Heart left ventricle (tissue), 16 donors: Measurements from ENCODE around the gene TBKBP1. TPM values are rescaled to one million over a fixed set of nuclear protein-coding genes. Genes with fewer than 3 reads are reported as not detected.

Source experiments
- ATAC-seq, 4 donors: fragments of 200-7000 bp; cut with Tn5 transposase; one replicate each; pipeline ENCODE4 v1.9.1; 2020 to 2022; ENCODE audit warnings: moderate library complexity in 4 of 4, mild to moderate bottlenecking in 3 of 4, moderate number of reproducible peaks in 1 of 4
- DNase-seq, 5 donors: peaks; one replicate each; pipeline ENCODE4 v3.0.0-alpha.2; 2020
- H3K27ac ChIP-seq, 12 donors: fragments of 200-600 bp; sonication (generic) in 4 of 12; one replicate each; pipeline versions ENCODE4 v1.5.0 to v1.8.0; 2016 to 2022; ENCODE audit warnings: mild to moderate bottlenecking in 2 of 12
- H3K27me3 ChIP-seq, 9 donors: fragments of 200-600 bp; sonication (generic) in 2 of 9; one replicate each; pipeline versions ENCODE4 v1.5.1 to v1.8.0; 2016 to 2022; ENCODE audit warnings: mild to moderate bottlenecking in 3 of 9
- H3K36me3 ChIP-seq, 9 donors: fragments of 200-600 bp; sonication (generic) in 2 of 9; one replicate each; pipeline versions ENCODE4 v1.5.0 to v1.8.0; 2018 to 2022; ENCODE audit warnings: mild to moderate bottlenecking in 2 of 9
- H3K4me1 ChIP-seq, 12 donors: fragments of 200-600 bp; sonication (generic) in 4 of 12; one replicate each; pipeline versions ENCODE4 v1.5.0 to v1.8.0; 2016 to 2022; ENCODE audit warnings: mild to moderate bottlenecking in 3 of 12
- H3K4me3 ChIP-seq, 12 donors: fragments of 200-600 bp; sonication (generic) in 4 of 12; one replicate each; pipeline versions ENCODE4 v1.5.0 to v1.8.0; 2017 to 2022; ENCODE audit warnings: mild to moderate bottlenecking in 9 of 12, moderate library complexity in 4 of 12
- H3K9me3 ChIP-seq, 12 donors: fragments of 200-600 bp; sonication (generic) in 4 of 12; one replicate each; pipeline versions ENCODE4 v1.5.0 to v1.8.0; 2016 to 2022; ENCODE audit warnings: mild to moderate bottlenecking in 1 of 12
- CTCF ChIP-seq, 12 donors: fragments of 200-600 bp; sonication (generic) in 4 of 12; IDR thresholded peaks; one replicate each; pipeline versions ENCODE4 v1.5.0 to v1.8.0; 2018 to 2022; ENCODE audit warnings: antibody characterized with exemption in 12 of 12, mild to moderate bottlenecking in 5 of 12
- POLR2A ChIP-seq, 2 donors: fragments of 450-650 bp; IDR thresholded peaks; one replicate each; pipeline ENCODE4 v1.6.1; 2017; ENCODE audit warnings: antibody characterized with exemption in 2 of 2, mild to moderate bottlenecking in 2 of 2, moderate library complexity in 2 of 2
- WGBS, 4 donors: extraction: QIAGEN DNeasy Blood & Tissue Kit in 2 of 4; methylation state at CpG; one replicate each; pipeline versions ENCODE4 v1.1.5 to v1.1.7; 2013 to 2018; 5-methylcytosine and 5-hydroxymethylcytosine counted together
- intact Hi-C, 10 donors: fragments of 100-400 bp; cut with DNase I; formaldehyde crosslinking; loops; one replicate each; pipeline versions ENCODE4 v1.11.1 to v1.14.2; 2022
- long read RNA-seq, 3 donors: library from polyadenylated mRNA; unstranded; transcript quantifications; one replicate each; pipeline ENCODE4 v2.0.0, GENCODE V29; 2020 to 2021
- polyA plus RNA-seq, 2 donors: library from polyadenylated mRNA; stranded (reverse); fragments of 200-250 nt; gene quantifications; one replicate each; pipeline ENCODE4 v1.2.3, GENCODE V29; 2013
- total RNA-seq, 9 donors: library from RNA; depleted of rRNA in 2 of 9; stranded (reverse); fragments of >200 nt in 2 of 9; fragmentation: NEBNext Ultra II Directional in 3 of 9; extraction: Animal tissue kit (Norgen Biotek cat#: 25700) in 3 of 9; gene quantifications; one replicate each; pipeline versions ENCODE4 v1.1.0 to v1.2.4, GENCODE V29; 2016 to 2023
- donor health status: ischemic (EF 13 %, LVEDD 7.1; RV severe dilation, severe dysfunction).
- donor health status: healthy with polysubstance abuse.
- donor health status: DM: no; HTN: yes; CAD: no.
- donor health status: DM: no; HTN: no; CAD: no.
- donor health status: ischemic (EF 25% LVEDD 6.9; RV normal size, moderate dysfunction).
- donor health status: ischemic (EF 25% LVEDD 5.7; RV mildly dilated, moderate dysfunction).
- donor health status: healthy.
- donor health status: DM: yes; HTN: yes; CAD: no.
- donor health status: ischemic (EF 35%, LVEDD 5.7; RV mildly dilated, moderate dysfunction).
- donor health status: nonischemic (EF 11% LVEDD 7.7; RV severe dilation, severe dysfunction).
- donor health status: DM: yes; HTN: yes; CAD: no.
- donor health status: PGD.
- donor health status: ischemic (EF 29% LVEDD 5.4; RV normal size, mild dysfunction).
- donor health status: nonischemic (EF 23%, LVEDD 6.1; RV moderate dilation, normal function).

Gene TBKBP1
- 10 to 100 TPM; 11.3 to 24.8 (median 12.0) TPM for total RNA-seq
- 10 to 100 TPM; 14.8 to 23.8 TPM for polyA plus RNA-seq
- long read RNA-seq, donor 1, partial matches to known transcripts = 6 of 11 reads
- long read RNA-seq, donor 1, other reads (novel, unspliced or antisense) = 5 of 11 reads
- long read RNA-seq, donor 2, partial matches to known transcripts = 9 of 10 reads
- long read RNA-seq, donor 2, other reads (novel, unspliced or antisense) = 1 of 10 reads
- long read RNA-seq, donor 3, partial matches to known transcripts = 10 of 10 reads
- long read RNA-seq, donor 3, other reads (novel, unspliced or antisense) = 0 of 10 reads

GRCh38 chr17:47693731-47694580 lies at the start of gene TBKBP1:
Gene TBKBP1 (plus strand): TSS chr17:47694161. CDS start chr17:47696113, 1,952 bp downstream.
- Histone ChIP-seq H3K27me3 (no peaks in the 10 kb centered on the region), H3K9me3 (no peaks in the 10 kb centered on the region), H3K4me3 (peak within 1 kb of the TSS; percentile 66 to 100 (median 94)), H3K4me1 (peaks cover 0 to 45% (median 21%) of the 10 kb centered on the region in 12 donors), H3K27ac (peak within 1 kb of the TSS; percentile 82 to 98 (median 92)), H3K36me3 (peaks cover 0 to 9% (median under 1%) of the 10 kb centered on the region in 9 donors)
- DNase-seq (peak; percentile 45 to 82 (median 62)), ATAC-seq (peak in 3 of 4 donors; percentile 21 to 53 (median 33))
- intact Hi-C loops = loop anchor here in 3 of 10 donors (5.0 to 10.0 kb wide), 4 partner anchors 42 to 201 kb away; partner anchors contain the start of gene SP2 (in 1 of the 3)
- 0 to 1% (median 1%) methylated on average over 18 to 82 of the region's 87 CpGs for WGBS, 4 donors
- TF ChIP-seq POLR2A (IDR thresholded peaks at IDR 0.05) (no peak), CTCF (IDR thresholded peaks at IDR 0.05) (no peak)

GRCh38 chr17:47644324-47644723 lies 49.6 kb upstream of the TBKBP1 start:
- no peak for ATAC-seq

GRCh38 chr17:47649153-47649971 lies 44.6 kb upstream of the TBKBP1 start, which contains the start of gene KPNB1:
Gene KPNB1 (plus strand): TSS chr17:47649919. CDS start chr17:47650245, 326 bp downstream.
- ATAC-seq (peak; percentile 90 to 95 (median 93)), DNase-seq (peak; percentile 99 to 100 (median 100))
- Histone ChIP-seq H3K9me3 (no peaks in the 10 kb centered on the region), H3K4me1 (peaks cover 0 to 68% (median 26%) of the 10 kb centered on the region in 12 donors), H3K36me3 (peaks cover 0 to 32% (median 28%) of the 10 kb centered on the region in 9 donors), H3K27me3 (no peaks in the 10 kb centered on the region), H3K4me3 (peak within 1 kb of the TSS; percentile 67 to 97 (median 86)), H3K27ac (peak within 1 kb of the TSS; percentile 88 to 98 (median 93))
- 1% methylated on average over 58 to 74 of the region's 74 CpGs for WGBS, 4 donors
- TF ChIP-seq POLR2A (IDR thresholded peaks at IDR 0.05) (peak in 1 of 2 donors; percentile 60), CTCF (IDR thresholded peaks at IDR 0.05) (no peak)
- intact Hi-C loops = no loop called here

More at GRCh38 chr17:47644324-47644723, 49.6 kb upstream of the TBKBP1 start:
- H3K4me1 ChIP-seq = peaks cover 0 to 31% (median 7%) of the 10 kb centered on the region in 12 donors
- H3K27ac ChIP-seq = no peak overlapping the region
- WGBS, 4 donors = 79 to 91% (median 88%) methylated on average over 5 of the region's 5 CpGs
- DNase-seq = no peak
- H3K27me3 ChIP-seq = no peaks in the 10 kb centered on the region
- no peaks in the 10 kb centered on the region for H3K9me3 ChIP-seq
- no peaks in the 10 kb centered on the region for H3K36me3 ChIP-seq
- H3K4me3 ChIP-seq = no peak overlapping the region
- intact Hi-C loops = no loop called here
- TF ChIP-seq POLR2A (IDR thresholded peaks at IDR 0.05) (no peak), CTCF (IDR thresholded peaks at IDR 0.05) (no peak)
